HG03521 (cell line): ENCODE measurements around the gene MTERF4.

ENCODE experiments used
- ATAC-seq: cut with Tn5 transposase; IDR thresholded peaks from one replicate; pipeline ENCODE4 v1.9.1; 2021; ENCODE audit warnings: mild to moderate bottlenecking, moderate library complexity; ENCODE audit not compliant: unreplicated experiment

MTERF4 gene

GRCh38 chr2:241052677-241053360, 49.3 kb downstream of the MTERF4 start:
- ATAC-seq = no peak

GRCh38 chr2:241051578-241052487, 50.3 kb downstream of the MTERF4 start:
- ATAC-seq = no peak

- no peak for ATAC-seq
Observed at GRCh38 chr2:241050624-241051577, 51.2 kb downstream of the MTERF4 start.

GRCh38 chr2:241049739-241050623, 52.1 kb downstream of the MTERF4 start:
- no peak for ATAC-seq

- ATAC-seq = no peak
Observed at GRCh38 chr2:241048949-241049343, 53.1 kb downstream of the MTERF4 start.

GRCh38 chr2:241048149-241048948, 53.7 kb downstream of the MTERF4 start:
- ATAC-seq = no peak

GRCh38 chr2:241047253-241048010, 54.7 kb downstream of the MTERF4 start:
- ATAC-seq = no peak
